Dedifferentiated amniotic fluid mesenchymal stem cell (primary cell): ENCODE data around the gene FOXQ1.
"Not testable (repeated sequence)": the region's sequence is repeated elsewhere in the genome, so short reads cannot be mapped to it uniquely, and the experiment has no call there.

Source experiments
- DNase-seq: peaks from one replicate; pipeline ENCODE4 v3.0.0-alpha.2; 2016; ENCODE audit errors: extremely low spot score

FOXQ1 gene

GRCh38 chr6:1290805-1291204, 21.1 kb upstream of the FOXQ1 start:
- DNase-seq = no peak

DNA sequence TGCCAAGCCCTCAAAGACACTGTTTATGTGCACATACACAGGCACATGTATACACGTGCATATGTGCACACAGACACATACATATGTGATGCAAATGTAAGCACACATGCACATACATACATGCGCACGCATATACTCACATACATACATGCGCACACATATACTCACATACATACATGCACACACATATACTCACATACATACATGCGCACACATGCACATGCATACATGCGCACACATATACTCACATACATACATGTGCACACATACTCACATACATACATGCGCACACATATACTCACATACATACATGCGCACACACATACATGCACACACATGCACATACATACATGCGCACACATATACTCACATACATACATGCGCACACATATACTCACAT, 20.5 kb upstream of the FOXQ1 start:
- no peak for DNase-seq

- no peak for DNase-seq
Measured at GRCh38 chr6:1295420-1295819, 16.5 kb upstream of the FOXQ1 start.

DNA sequence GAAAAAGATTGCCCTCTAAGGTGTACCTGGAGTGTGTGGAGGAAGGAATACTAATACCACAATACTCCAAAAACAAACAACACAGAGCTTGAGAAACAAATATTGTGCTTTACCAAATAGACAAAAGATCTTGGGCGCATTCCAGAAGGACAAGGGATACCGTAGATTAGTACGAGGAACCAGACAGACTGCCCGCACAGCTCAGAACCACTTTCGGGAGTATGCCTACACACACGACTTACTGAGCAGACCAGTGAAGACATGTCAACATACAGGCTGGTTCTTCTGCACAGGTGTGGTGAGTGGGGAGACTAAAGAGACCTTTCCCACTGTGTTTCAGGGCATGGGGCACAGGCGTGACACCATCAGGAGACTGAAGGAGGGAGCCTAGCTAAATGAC, 15.8 kb upstream of the FOXQ1 start:
- no peak for DNase-seq

DNA sequence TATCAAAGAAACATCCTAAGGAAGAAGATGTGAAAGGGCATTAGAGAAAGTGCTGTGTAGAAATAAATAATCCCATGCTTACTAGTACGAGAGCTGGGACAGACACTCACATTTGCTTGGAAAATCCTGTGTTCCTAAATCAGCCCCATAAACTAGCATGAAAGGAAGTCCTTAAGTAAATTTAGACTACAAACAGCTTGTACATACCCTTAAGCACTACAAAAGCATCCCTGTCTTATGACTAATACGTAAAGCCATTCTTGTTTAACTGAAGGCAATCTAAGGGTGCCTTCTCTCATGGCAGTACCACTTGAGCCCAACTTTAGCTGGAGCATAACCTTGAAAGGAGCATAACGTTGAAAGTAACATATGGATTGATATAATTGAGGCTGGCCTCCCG, 15.4 kb upstream of the FOXQ1 start:
- DNase-seq = peak; percentile 45

DNA sequence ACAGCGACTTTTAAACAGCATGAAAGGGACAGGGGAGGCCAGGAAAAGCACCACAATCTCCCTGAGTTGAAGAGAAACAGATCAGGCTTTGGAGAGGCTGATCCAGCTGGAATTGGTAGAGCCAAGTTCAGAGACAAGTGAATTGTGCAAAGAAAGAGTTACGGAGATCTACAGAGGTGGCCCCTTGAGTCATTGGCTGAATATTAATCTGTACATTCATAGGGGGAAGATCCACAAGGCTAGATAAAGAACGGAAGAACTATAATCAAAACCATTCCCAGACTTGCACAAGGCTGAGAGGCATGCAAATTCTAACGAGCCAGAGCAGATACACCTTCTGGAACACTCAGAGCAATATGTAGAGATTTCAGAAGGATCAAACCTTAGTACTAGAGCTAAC, 14.2 kb upstream of the FOXQ1 start:
- DNase-seq = no peak

DNA sequence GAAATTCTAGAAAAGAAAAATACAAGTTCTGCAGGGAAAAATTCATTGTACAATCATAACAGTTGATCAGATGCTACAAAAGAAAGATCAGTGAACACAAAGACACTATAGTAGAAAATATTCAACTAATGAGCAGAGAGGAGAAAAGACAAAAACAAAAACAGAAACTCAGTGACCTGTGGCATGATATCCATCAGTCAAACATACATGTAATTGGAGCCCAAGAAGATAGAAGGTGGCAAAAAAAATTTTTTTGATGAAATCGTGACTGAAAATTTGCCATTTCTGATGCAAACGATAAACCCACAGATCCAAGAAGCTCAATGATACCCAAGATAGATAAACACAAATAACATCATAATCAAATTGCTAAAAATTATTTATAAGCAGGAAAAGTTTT, 13.1 kb upstream of the FOXQ1 start:
- DNase-seq = no peak

- DNase-seq = no peak
Measured at GRCh38 chr6:1306133-1306532, 5.8 kb upstream of the FOXQ1 start.

- DNase-seq = no peak
Measured at GRCh38 chr6:1309366-1309765, 2.5 kb upstream of the FOXQ1 start.

DNA sequence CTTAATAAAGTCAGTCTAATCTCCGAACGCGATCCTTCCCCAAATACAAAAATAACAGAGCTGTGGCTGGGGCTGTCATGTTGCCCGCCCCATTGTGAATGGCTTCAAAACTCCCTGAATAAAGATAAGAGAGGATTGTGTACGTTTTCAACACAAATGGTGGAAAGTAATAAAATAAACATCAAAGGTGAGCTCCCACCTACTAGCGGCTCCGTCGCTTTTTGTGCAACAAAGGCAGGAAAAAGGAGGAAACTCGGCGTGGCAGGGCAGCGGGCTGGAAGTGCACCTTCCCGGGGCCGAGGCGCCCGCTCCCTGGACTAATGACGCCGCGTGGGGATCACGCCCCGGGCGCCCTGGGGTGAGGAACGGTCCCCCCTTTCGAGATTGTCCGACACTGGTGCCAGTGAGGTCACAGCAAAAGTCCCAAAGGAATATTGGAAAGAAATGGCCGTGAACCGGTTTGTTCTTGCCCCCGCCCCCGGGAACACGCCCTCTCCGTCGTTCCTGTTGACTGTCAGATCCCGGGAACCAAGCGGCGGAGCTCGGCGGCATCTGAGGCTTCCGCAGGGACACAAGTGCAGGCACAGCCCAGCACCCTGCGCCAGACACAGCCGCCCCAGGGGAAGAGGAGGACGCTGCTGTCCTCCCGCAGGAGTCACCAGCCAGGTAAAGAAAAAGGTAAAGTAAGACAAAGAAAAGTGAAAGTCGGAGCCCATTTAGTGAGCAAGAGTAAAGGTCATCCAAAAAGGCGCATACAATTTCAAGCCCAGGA, 1.1 kb upstream of the FOXQ1 start:
- no peak for DNase-seq

- no peak for DNase-seq
Measured at GRCh38 chr6:1312203-1312472, 240 bp downstream of the FOXQ1 start.

- DNase-seq = no peak
Measured at GRCh38 chr6:1312473-1313367, 822 bp downstream of the FOXQ1 start.

GRCh38 chr6:1313384-1313766, 1.5 kb downstream of the FOXQ1 start:
- no peak for DNase-seq

DNA sequence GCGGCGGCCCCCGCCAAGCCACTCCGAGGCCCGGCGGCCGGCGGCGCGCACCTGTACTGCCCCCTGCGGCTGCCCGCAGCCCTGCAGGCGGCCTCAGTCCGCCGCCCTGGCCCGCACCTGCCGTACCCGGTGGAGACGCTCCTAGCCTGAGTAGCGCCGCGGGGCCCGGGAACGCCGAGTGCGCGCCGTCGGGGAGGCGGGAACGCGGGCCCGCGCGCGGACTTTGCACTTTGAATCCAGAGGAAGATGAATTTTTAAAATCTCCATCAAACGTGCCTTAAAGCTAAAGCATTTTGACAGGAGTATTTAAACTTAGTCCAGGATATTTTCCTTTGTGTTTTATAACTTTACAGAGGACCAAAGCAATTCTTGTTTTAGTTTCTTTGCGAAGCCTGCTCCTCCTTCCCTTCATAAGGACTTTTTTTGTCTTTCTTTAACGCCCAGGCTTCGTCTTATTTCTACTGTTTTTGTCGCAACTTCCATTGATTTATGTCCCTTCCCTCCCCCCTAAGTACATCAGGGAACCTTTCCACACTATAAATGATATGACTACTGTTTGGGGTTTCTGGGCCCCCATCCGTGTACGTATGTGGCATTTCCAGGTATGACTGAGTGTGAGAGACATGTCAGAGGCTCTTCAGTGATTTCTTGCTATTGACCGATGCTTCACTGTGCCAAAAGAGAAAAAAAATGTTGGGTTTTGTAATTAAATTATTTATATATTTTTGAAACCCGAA, 2.0 kb downstream of the FOXQ1 start:
- DNase-seq = no peak

- no peak for DNase-seq
Measured at GRCh38 chr6:1314617-1315016, 2.7 kb downstream of the FOXQ1 start.

- DNase-seq = no peak
Measured at GRCh38 chr6:1315201-1315559, 3.3 kb downstream of the FOXQ1 start.

- DNase-seq = no peak
Measured at GRCh38 chr6:1315560-1316386, 3.9 kb downstream of the FOXQ1 start.

DNA sequence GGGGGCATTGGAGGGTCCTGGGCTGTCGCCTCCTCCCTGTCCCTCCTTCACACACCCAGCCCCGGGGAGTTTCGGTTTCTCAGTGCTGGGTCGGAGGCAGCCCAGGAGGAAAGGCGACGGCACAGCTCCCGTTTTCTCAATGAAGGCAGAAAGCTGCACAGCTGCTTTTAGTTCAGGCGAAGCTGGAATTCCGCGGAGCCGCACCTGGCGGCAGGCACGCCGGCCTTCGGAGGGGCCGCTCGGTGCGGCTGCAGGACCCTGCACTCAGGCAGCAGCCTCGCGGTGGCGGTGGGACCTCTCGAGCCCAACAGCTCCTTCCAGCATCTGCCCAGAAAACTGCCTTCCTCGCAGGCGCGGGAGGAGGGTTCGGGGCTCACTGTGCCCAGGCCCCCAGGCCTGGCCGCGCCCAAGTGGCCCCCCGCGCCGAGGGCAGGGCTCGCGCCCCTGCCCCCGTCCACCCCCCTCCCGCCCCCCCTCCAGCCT, 4.6 kb downstream of the FOXQ1 start:
- no peak for DNase-seq

DNA sequence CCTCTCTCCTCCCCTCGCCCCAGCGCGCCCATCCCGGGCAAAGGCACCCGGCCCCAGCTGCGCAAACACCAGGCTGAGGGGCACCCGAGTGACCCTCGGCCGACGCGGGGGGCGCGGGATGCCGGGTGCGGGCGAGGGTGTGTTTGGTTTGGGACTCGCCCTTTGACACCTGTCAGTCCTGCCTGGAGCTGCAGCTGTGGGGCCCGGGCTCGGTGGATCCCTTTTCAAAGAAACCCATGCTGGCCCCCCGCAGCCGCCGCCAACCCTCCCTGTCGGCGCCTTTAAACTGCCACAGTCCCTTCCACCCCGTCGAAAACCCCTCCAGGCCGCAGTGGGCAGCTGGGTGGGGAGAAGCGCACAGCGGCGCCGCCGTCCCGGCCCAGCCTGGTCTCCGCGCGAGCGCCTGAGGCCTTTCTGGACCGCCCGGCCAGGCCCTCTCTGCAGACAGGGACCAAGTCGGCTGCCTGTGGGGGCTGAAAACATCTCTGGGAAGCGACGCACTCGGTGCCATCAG, 5.5 kb downstream of the FOXQ1 start:
- DNase-seq = no peak

DNA sequence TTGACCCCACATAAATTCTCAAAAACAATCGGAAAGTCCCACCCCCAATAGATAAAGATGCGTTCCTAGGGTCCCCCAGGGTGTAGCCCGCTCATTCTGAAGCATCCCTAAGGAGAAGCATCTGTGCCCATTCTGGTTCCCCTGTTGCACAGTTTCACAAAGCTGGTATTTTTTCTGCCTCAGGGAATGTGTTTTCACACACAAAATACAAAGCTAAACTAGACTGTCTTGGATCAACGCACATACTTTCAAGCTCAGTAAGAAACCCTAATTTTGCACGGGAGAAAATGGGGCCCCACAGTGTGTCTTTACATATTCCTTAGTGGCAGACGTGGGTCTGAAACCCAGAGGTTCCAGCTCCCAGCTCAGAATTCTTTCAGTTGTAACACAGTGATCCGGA, 6.1 kb downstream of the FOXQ1 start:
- no peak for DNase-seq

GRCh38 chr6:1318584-1318983, 6.7 kb downstream of the FOXQ1 start:
- DNase-seq = not testable (repeated sequence)

DNA sequence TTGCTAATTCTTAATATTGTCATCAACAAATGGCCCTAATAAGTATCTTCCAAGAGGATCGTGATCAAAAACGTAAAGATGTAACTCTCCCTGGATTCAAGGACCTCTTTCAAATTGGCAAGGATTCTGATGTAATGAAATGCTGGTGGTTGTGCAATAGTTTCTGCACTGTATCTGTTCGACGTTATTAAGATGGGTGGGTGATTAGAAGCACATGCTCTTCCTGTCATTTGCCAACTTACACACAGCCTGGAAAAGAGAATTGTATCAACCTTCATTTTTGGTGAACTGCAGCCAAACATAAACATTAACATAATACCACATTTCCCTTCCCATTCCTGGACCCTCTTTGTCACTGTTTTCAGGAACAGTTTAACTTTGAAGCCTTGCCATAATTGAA, 9.8 kb downstream of the FOXQ1 start:
- peak; percentile 84 for DNase-seq
